HL-60 (cell line): ENCODE results near the gene FAU.

Source experiments
- GABPA ChIP-seq: IDR thresholded peaks from 2 replicates; pipeline ENCODE4 v1.6.1; 2012; ENCODE audit warnings: low read depth
- POLR2AphosphoS5 ChIP-seq: IDR thresholded peaks from 2 replicates; pipeline ENCODE4 v1.6.1; 2012; ENCODE audit warnings: low read depth
- SPI1 ChIP-seq: IDR thresholded peaks from 2 replicates; pipeline ENCODE4 v1.6.1; 2012; ENCODE audit warnings: low read depth, mild to moderate bottlenecking, borderline replicate concordance
- TF ChIP-seq, protein P1 (sequence below): IDR thresholded peaks from 2 replicates; pipeline ENCODE4 v1.6.1; 2012; ENCODE audit warnings: low read depth; ENCODE audit not compliant: insufficient replicate concordance
- TF ChIP-seq, protein P2 (sequence below): IDR thresholded peaks from one replicate; pipeline ENCODE4 v1.5.1; 2011; ENCODE audit warnings: low read length, control low read depth, inconsistent platforms; ENCODE audit not compliant: insufficient read depth

DNA sequence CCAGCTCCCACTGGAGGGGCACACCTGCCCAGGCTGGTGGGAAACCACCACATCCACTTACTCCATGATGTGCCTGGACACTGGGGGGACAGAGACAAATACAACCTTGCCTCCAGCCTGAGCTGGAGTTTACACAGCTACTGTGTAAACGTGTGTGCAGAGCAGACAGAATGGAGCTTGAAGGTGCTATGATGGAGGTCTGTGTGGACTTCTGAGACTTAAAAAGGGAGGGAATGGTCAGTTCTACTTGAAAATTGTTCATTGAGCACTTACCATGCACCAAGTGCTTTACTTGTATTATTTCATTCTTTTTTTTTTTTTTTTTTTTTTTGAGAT, 49.3 kb downstream of the FAU start:
- TF ChIP-seq POLR2AphosphoS5 (no peak), GABPA (no peak), SPI1 (no peak)
- TF ChIP-seq, protein P1, sequence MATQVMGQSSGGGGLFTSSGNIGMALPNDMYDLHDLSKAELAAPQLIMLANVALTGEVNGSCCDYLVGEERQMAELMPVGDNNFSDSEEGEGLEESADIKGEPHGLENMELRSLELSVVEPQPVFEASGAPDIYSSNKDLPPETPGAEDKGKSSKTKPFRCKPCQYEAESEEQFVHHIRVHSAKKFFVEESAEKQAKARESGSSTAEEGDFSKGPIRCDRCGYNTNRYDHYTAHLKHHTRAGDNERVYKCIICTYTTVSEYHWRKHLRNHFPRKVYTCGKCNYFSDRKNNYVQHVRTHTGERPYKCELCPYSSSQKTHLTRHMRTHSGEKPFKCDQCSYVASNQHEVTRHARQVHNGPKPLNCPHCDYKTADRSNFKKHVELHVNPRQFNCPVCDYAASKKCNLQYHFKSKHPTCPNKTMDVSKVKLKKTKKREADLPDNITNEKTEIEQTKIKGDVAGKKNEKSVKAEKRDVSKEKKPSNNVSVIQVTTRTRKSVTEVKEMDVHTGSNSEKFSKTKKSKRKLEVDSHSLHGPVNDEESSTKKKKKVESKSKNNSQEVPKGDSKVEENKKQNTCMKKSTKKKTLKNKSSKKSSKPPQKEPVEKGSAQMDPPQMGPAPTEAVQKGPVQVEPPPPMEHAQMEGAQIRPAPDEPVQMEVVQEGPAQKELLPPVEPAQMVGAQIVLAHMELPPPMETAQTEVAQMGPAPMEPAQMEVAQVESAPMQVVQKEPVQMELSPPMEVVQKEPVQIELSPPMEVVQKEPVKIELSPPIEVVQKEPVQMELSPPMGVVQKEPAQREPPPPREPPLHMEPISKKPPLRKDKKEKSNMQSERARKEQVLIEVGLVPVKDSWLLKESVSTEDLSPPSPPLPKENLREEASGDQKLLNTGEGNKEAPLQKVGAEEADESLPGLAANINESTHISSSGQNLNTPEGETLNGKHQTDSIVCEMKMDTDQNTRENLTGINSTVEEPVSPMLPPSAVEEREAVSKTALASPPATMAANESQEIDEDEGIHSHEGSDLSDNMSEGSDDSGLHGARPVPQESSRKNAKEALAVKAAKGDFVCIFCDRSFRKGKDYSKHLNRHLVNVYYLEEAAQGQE, result no peak
- TF ChIP-seq, protein P2, sequence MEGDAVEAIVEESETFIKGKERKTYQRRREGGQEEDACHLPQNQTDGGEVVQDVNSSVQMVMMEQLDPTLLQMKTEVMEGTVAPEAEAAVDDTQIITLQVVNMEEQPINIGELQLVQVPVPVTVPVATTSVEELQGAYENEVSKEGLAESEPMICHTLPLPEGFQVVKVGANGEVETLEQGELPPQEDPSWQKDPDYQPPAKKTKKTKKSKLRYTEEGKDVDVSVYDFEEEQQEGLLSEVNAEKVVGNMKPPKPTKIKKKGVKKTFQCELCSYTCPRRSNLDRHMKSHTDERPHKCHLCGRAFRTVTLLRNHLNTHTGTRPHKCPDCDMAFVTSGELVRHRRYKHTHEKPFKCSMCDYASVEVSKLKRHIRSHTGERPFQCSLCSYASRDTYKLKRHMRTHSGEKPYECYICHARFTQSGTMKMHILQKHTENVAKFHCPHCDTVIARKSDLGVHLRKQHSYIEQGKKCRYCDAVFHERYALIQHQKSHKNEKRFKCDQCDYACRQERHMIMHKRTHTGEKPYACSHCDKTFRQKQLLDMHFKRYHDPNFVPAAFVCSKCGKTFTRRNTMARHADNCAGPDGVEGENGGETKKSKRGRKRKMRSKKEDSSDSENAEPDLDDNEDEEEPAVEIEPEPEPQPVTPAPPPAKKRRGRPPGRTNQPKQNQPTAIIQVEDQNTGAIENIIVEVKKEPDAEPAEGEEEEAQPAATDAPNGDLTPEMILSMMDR, result no peak
